Islet of Langerhans (tissue), 1 donor: ENCODE results near the gene SYP.

Source experiments
- FAIRE-seq: peaks from one replicate; lab custom pipeline; 2011; peaks lifted over from hg19 to GRCh38; lab: Jason Lieb, UNC

SYP gene

GRCh38 chrX:49199906-49200771 is at the start of gene SYP:
Gene SYP, minus strand, starts transcription at chrX:49200193. Its CDS starts 7 bp downstream, at chrX:49200186.
- no peak for FAIRE-seq

GRCh38 chrX:49249616-49250015 is 49.6 kb upstream of the SYP start:
- FAIRE-seq = no peak

GRCh38 chrX:49249071-49249470 is 49.1 kb upstream of the SYP start:
- FAIRE-seq = no peak

GRCh38 chrX:49247916-49248811 is 48.2 kb upstream of the SYP start:
- FAIRE-seq = no peak

GRCh38 chrX:49247346-49247745 is 47.4 kb upstream of the SYP start:
- FAIRE-seq = no peak

- no peak for FAIRE-seq
These were observed 46.5 kb upstream of the SYP start for GRCh38 chrX:49246541-49246940.

GRCh38 chrX:49244207-49244606 is 44.2 kb upstream of the SYP start:
- no peak for FAIRE-seq

- FAIRE-seq = no peak
These were observed 43.2 kb upstream of the SYP start for GRCh38 chrX:49243166-49243565.

GRCh38 chrX:49242545-49243066 is 42.6 kb upstream of the SYP start:
- no peak for FAIRE-seq

- no peak for FAIRE-seq
These were observed 38.7 kb upstream of the SYP start for GRCh38 chrX:49238735-49239134.

GRCh38 chrX:49237060-49237459 is 37.1 kb upstream of the SYP start:
- FAIRE-seq = no peak

- FAIRE-seq = no peak
These were observed 34.0 kb upstream of the SYP start for GRCh38 chrX:49233887-49234555.

GRCh38 chrX:49233176-49233575 is 33.2 kb upstream of the SYP start, which contains the start of gene CACNA1F:
Gene CACNA1F, minus strand, starts transcription at chrX:49233340. Its CDS starts 31 bp downstream, at chrX:49233309.
- FAIRE-seq = no peak

- no peak for FAIRE-seq
These were observed 32.5 kb upstream of the SYP start for GRCh38 chrX:49232525-49232924.

- no peak for FAIRE-seq
These were observed 31.5 kb upstream of the SYP start for GRCh38 chrX:49231333-49232000.

GRCh38 chrX:49230500-49231232 is 30.7 kb upstream of the SYP start:
- FAIRE-seq = no peak

GRCh38 chrX:49228185-49228584 is 28.2 kb upstream of the SYP start:
- no peak for FAIRE-seq

GRCh38 chrX:49227726-49228125 is 27.7 kb upstream of the SYP start:
- no peak for FAIRE-seq

- no peak for FAIRE-seq
These were observed 27.0 kb upstream of the SYP start for GRCh38 chrX:49226946-49227345.

GRCh38 chrX:49225858-49226257 is 25.9 kb upstream of the SYP start:
- no peak for FAIRE-seq

- FAIRE-seq = no peak
These were observed 21.9 kb upstream of the SYP start for GRCh38 chrX:49221868-49222267.
